ENCODE data around the gene WFS1.

WFS1 gene

GRCh38 chr4:6316461-6317003 is 46.9 kb downstream of the WFS1 start:
- FAIRE-seq: no peak
- DNase-seq (ENCODE audit: extremely low spot score, insufficient read length, low read depth): no peak

DNA sequence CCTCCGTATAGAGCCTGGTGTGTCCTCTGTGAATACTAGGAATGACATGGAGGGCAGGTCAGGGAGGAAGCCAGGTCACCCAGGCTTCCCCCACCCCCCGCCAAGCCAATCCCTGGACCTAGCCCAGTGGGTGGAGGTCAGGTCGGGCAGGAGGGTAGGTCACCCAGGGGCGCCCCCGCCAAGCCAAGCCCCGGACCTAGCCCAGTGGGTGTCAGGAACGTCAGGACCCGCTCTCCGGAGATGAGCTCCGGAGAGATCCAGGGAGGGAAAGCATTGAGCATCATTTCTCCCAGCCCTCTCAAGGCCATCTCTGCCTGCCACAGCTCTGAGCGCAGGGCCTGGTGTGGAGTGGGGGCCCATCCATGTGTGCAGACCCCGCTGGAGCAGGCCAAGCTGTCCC is 48.6 kb downstream of the WFS1 start:
- FAIRE-seq (no peak), DNase-seq (ENCODE audit: extremely low spot score, insufficient read length, low read depth) (no peak)

DNA sequence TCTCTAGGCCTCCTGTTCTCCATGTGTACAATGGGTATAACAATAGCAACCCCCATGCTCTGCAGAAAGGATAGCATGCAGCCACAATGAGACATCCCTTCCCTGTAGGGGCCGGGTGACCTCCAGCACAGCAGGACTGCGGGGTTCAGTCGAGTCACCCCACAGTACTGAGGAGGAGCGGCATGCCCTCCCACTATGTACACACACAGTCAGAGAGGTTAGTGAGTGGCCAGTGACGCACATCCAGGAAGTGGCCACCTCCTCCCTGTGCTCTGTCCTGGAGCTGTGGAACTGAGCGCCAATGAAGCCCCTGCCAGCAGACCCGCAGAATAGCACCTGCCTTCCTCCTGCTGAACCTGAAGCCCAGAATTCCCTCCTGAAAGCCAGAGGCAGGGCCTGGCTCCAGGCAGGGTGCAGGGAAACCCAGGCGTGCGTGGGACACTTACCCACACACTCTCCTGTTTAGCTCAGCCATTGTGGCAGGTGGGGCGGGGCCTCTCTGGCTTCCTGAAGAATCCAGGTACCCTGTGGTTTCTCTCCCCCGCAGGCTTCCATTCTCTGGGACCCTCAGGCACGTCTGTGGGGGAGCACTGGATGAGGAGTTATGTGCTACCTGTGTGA is 50.0 kb downstream of the WFS1 start:
- no peak for DNase-seq (ENCODE audit: extremely low spot score, insufficient read length, low read depth)
- no peak for FAIRE-seq

DNA sequence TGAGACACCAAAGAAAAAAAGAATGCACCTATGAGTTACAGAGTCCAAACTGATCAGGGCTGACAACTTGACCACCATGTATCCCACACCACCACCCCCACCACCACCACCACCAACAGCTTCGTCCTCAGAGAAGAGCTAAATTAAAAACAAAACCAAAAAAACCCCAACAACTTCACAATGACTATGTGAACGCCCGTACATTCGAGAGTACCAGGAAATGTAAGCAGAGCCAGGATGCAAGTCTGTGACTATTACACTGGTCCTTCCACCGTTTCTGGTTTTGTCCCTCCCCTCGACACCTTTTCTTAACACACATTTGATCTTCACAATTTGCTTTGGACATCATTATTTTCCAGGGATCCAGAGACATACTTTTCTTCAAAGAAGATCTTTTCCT is 51.0 kb downstream of the WFS1 start:
- DNase-seq (ENCODE audit: extremely low spot score, insufficient read length, low read depth): no peak
- no peak for FAIRE-seq

DNA sequence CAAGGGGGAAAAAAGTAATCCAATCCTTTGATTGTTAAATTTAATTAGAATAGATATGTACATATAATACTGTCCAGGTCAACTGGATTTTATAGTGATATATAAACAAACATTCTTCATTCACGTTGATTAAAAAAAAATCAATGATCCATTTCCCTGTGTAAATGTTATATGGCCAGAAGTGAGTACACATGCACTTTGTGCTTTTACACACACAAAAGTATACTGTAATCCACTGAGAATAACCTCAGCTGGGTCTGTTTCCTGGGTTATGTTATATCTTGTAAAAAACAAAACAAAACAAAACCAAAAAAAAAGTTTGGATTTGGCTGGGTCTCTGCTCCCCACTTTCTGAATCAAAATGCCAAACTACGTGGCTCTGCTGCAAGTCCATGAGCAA is 51.7 kb downstream of the WFS1 start:
- no peak for FAIRE-seq

DNA sequence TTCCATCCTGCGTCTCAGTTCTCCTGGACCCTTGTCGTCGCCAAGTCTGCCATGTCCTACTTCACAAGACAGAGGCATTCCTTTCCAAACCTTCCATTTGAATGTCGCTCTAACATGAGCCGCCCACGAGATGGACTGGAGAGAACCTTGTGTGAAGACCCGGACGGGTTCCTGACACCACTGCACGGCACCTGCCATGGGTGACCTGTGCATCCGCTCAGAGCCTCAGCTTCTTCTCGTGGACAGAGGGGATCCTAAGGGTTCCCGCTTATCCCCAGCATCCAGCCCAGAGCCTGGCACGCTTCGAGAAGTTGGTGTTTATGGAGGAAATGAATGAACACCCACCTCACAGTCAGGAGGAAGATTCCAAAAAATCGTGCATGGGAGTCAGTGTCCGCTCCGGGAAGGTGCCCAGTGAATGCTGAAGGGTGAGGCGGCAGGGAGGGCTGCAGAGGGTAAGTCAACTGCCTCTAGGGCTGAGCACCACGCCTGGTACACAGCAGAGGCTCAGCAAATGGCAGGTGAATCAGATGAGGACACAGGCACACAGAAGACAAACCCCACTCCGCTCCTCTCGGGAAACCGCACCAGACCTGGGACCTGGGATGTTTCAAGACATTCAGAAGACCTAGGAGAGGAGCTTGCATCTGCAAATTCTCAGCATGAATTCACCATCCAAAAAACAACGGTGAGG is 52.6 kb downstream of the WFS1 start:
- no peak for FAIRE-seq
- no peak for DNase-seq (ENCODE audit: extremely low spot score, insufficient read length, low read depth)

More for the DNA sequence above, 51.7 kb downstream of the WFS1 start:
- DNase-seq (ENCODE audit: extremely low spot score, insufficient read length, low read depth): no peak

DNA sequence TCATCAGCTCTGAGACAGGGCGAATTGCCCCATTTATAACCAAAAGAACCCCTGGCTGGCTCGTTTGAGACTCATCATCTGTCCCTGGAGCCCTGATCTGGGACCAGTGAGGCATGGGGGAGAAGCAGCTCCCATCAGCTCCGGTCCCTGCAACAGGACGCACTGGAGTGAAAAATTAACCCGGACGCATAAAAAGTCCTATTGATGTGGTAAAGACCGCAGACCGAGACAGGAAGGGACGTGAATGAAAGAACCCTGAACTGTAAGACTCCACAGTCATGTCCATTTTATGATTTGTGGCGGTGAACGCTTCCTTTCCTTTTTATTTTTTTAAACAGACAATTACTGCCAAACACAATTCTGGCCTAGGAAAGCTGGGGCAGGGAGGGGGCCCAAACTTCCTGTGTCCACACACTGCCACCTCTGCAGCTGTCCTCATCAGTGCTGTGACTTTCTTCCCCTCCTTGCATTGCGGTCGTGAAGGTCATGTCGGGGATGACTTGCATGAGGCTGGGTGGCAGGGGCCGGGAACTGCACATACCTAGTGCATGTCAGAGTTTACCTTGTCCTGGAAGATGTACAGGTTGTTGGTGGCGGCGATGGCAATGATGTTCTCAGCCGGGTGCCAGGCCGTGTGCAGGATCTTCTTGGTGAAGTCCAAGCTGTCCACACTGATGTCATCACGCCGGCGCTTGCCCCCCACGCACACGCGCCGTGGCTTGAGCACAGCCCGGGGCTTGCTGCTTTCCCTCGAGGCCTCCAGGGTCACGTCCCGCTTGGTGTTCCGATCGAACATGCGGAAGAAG is 53.3 kb downstream of the WFS1 start:
- FAIRE-seq (peak; percentile 44), DNase-seq (ENCODE audit: extremely low spot score, insufficient read length, low read depth) (no peak)

DNA sequence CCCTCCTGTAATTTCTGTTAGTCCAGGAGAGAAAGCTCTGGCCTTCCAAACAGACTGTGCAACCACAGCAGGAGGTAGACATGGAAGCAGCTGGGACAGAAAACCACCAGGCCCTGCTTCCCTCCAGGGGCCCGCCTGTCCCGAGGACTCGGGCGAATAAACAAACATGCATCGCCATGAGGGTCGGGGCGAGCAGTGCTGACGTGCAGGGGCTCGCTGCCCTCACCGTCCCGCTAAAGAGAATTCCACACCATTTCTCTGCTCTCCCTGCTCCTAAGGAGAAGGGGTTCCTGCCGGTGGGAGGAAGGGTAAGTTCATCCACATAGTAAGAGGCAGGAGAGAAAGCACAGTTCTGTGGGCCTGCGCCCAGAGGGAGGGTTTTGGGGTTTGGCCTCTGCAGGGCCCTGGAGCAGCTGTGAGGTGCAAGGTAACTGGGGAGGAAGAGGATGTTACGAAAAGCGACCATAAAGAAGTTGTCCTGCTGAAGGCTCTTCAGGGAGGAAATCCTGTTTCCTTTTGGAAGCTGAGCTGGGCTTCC is 54.9 kb downstream of the WFS1 start:
- no peak for DNase-seq (ENCODE audit: extremely low spot score, insufficient read length, low read depth)
- no peak for FAIRE-seq

- DNase-seq (ENCODE audit: extremely low spot score, insufficient read length, low read depth) (no peak), FAIRE-seq (no peak)
Measured at GRCh38 chr4:6324999-6325787, 55.5 kb downstream of the WFS1 start.

- no peak for DNase-seq (ENCODE audit: extremely low spot score, insufficient read length, low read depth)
- no peak for FAIRE-seq
Measured at GRCh38 chr4:6325788-6326290, 56.2 kb downstream of the WFS1 start.

DNA sequence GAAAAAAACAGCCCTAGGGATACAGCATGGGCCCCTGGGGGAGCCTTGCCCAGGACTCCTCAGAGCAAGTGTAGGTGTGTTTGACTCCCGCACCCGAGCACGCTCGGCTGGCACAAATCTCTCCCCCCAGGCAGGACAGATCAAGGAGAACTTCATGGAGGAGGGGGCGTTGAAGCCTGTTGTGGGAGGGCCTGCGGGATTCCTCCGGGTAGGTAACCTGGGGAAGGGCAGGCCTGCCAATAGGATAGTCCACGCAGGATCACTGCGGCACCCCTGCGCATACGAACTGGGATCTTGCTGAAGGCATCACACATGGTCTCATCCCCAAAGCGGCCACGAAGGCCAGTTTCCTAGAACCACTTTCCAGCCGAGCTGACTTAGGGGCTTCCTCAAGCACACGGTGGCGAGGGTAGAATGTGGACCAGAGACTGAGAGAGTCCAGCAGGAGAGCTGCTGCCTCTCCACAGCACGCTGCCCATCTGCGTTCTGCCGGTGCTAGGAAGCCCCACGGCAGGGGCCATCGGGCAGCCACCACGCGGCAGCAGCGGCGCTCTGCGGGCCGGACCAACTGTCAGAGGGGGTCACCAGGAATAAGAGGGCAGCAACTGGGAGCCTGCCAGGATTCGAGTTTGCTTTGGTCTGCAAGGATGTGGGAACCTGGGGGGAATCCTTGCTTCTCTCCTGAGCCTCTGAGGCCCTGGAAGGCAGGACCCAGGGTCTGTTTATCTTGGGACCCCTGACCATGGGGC is 56.8 kb downstream of the WFS1 start:
- no peak for FAIRE-seq

GRCh38 chr4:6327220-6327917 is 57.7 kb downstream of the WFS1 start:
- FAIRE-seq (peak; percentile 77), DNase-seq (ENCODE audit: extremely low spot score, insufficient read length, low read depth) (peak; percentile 73)

More for the DNA sequence above, 56.8 kb downstream of the WFS1 start:
- no peak for DNase-seq (ENCODE audit: extremely low spot score, insufficient read length, low read depth)

DNA sequence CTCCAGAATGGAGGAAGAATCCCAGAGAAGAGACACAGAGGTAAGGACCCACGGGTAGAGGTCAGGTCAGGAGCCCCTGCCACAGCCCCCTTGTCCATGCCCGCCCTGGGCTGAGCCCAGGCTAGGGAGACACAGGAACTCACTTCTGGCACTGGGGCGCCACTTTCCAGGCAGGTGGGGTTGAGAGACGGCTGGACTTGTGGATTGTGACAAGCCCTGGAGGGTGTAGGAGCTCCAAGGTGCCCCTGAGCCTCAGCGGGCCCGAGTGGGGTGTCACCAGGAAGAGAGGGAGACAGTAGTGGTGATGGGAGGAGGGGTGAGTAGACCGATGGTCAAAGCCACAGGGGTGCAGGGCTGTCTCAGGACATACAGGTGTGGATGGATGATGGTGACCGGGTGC is 58.9 kb downstream of the WFS1 start:
- FAIRE-seq (no peak), DNase-seq (ENCODE audit: extremely low spot score, insufficient read length, low read depth) (no peak)

- DNase-seq (ENCODE audit: extremely low spot score, insufficient read length, low read depth): no peak
- no peak for FAIRE-seq
Measured at GRCh38 chr4:6329478-6330383, 60.1 kb downstream of the WFS1 start.

- FAIRE-seq (no peak), DNase-seq (ENCODE audit: extremely low spot score, insufficient read length, low read depth) (no peak)
Measured at GRCh38 chr4:6330384-6330767, 60.7 kb downstream of the WFS1 start.

DNA sequence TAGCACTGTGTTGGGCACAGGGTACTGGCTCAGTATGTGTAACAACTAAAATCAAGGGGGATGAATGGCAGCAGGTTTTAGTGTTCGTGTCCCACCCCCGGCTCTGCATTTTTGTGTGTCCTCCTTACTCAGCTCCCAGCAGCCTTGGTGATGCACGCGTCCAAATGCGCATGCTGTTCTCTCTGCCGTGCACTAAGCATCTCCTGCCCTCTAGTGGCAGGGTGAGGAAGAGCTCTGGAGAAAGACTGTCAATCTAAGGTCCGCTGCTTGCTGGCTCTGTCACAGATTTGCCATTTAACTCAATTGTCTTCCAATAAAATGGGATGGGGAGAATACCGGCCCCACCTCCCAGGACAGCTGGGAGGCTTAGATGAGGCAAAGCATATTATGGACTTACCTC is 61.4 kb downstream of the WFS1 start:
- DNase-seq (ENCODE audit: extremely low spot score, insufficient read length, low read depth): no peak
- peak; percentile 65 for FAIRE-seq

GRCh38 chr4:6331468-6331867 is 61.8 kb downstream of the WFS1 start:
- FAIRE-seq (no peak), DNase-seq (ENCODE audit: extremely low spot score, insufficient read length, low read depth) (no peak)

Measured in GM18507 (cell line).